HUDEP-2 (cell line): ENCODE results near the gene CUBN.
"Not testable (repeated sequence)": the region's sequence is repeated elsewhere in the genome, so short reads cannot be mapped to it uniquely, and the experiment has no call there.

Experiments
- DNase-seq, 76 experiments: peaks; one replicate each; lab custom pipeline; 2025; ENCODE audit not compliant: unreplicated experiment in 76 of 76; lab: John Stamatoyannopoulos, UW

CUBN gene

GRCh38 chr10:17022896-17023295, 106.7 kb downstream of the CUBN start:
- no peak for DNase-seq

GRCh38 chr10:17022466-17022825, 107.2 kb downstream of the CUBN start:
- DNase-seq: no peak

- no peak for DNase-seq
These were observed 107.8 kb downstream of the CUBN start for GRCh38 chr10:17021656-17022465.

GRCh38 chr10:17019696-17020095, 109.9 kb downstream of the CUBN start:
- DNase-seq: no peak

- DNase-seq: not testable (repeated sequence)
These were observed 116.3 kb downstream of the CUBN start for GRCh38 chr10:17013131-17013983.

GRCh38 chr10:17012731-17013130, 116.9 kb downstream of the CUBN start:
- not testable (repeated sequence) for DNase-seq

GRCh38 chr10:17010363-17011145, 119.1 kb downstream of the CUBN start:
- DNase-seq: no peak

- no peak for DNase-seq
These were observed 120.4 kb downstream of the CUBN start for GRCh38 chr10:17009212-17009700.

- DNase-seq: no peak
These were observed 122.2 kb downstream of the CUBN start for GRCh38 chr10:17007418-17007770.

- no peak for DNase-seq
These were observed 122.8 kb downstream of the CUBN start for GRCh38 chr10:17006631-17007417.

GRCh38 chr10:17005621-17006566, 123.7 kb downstream of the CUBN start:
- no peak for DNase-seq

- DNase-seq: no peak
These were observed 124.7 kb downstream of the CUBN start for GRCh38 chr10:17004801-17005380.

GRCh38 chr10:17003651-17004286, 125.8 kb downstream of the CUBN start:
- no peak for DNase-seq

- DNase-seq: no peak
These were observed 126.5 kb downstream of the CUBN start for GRCh38 chr10:17003151-17003550.

- DNase-seq: no peak
These were observed 127.5 kb downstream of the CUBN start for GRCh38 chr10:17001961-17002749.

- no peak for DNase-seq
These were observed 128.3 kb downstream of the CUBN start for GRCh38 chr10:17001297-17001744.

- DNase-seq: no peak
These were observed 129.8 kb downstream of the CUBN start for GRCh38 chr10:16999665-17000451.
